Measurements from ENCODE around the gene CAMTA1. TPM values are rescaled to one million over a fixed set of nuclear protein-coding genes. Genes with fewer than 3 reads are reported as not detected.

Gene CAMTA1
- total RNA-seq, 1 donor from 2014 or later: 81.6 TPM

GRCh38 chr1:7543718-7544090, 758.5 kb downstream of the CAMTA1 start:
- Mint-ChIP-seq H3K4me3 (ENCODE audit: unreplicated experiment) (no peak overlapping the region), H3K27me3 (ENCODE audit: unreplicated experiment) (no peaks in the 10 kb centered on the region), H3K9me3 (ENCODE audit: unreplicated experiment) (no peaks in the 10 kb centered on the region), H3K27ac (ENCODE audit: unreplicated experiment) (no peak overlapping the region), H3K36me3 (ENCODE audit: unreplicated experiment) (no peaks in the 10 kb centered on the region), H3K4me1 (ENCODE audit: unreplicated experiment) (peaks cover 7% of the 10 kb centered on the region)
- no peak for TF ChIP-seq CTCF (IDR thresholded peaks at IDR 0.05)
- DNase-seq (ENCODE audit: extremely low spot score, unreplicated experiment): no peak

- TF ChIP-seq CTCF (IDR thresholded peaks at IDR 0.05): no peak
- H3K27ac Mint-ChIP-seq (ENCODE audit: unreplicated experiment): peak overlapping the region; percentile 97
These were observed 764.3 kb downstream of the CAMTA1 start for GRCh38 chr1:7549277-7550161.

GRCh38 chr1:7550261-7550865, 765.1 kb downstream of the CAMTA1 start:
- Mint-ChIP-seq H3K36me3 (ENCODE audit: unreplicated experiment) (peaks cover 2% of the 10 kb centered on the region), H3K4me3 (ENCODE audit: unreplicated experiment) (no peak overlapping the region), H3K27ac (ENCODE audit: unreplicated experiment) (peak overlapping the region; percentile 97), H3K27me3 (ENCODE audit: unreplicated experiment) (no peaks in the 10 kb centered on the region), H3K9me3 (ENCODE audit: unreplicated experiment) (no peaks in the 10 kb centered on the region), H3K4me1 (ENCODE audit: unreplicated experiment) (peaks cover 32% of the 10 kb centered on the region)
- DNase-seq (ENCODE audit: extremely low spot score, unreplicated experiment): no peak
- no peak for TF ChIP-seq CTCF (IDR thresholded peaks at IDR 0.05)

More at GRCh38 chr1:7549277-7550161, 764.3 kb downstream of the CAMTA1 start:
- no peak for DNase-seq (ENCODE audit: extremely low spot score, unreplicated experiment)
- H3K9me3 Mint-ChIP-seq (ENCODE audit: unreplicated experiment): no peaks in the 10 kb centered on the region
- peaks cover 31% of the 10 kb centered on the region for H3K4me1 Mint-ChIP-seq (ENCODE audit: unreplicated experiment)
- H3K4me3 Mint-ChIP-seq (ENCODE audit: unreplicated experiment): peak overlapping the region; percentile 40
- peaks cover 2% of the 10 kb centered on the region for H3K36me3 Mint-ChIP-seq (ENCODE audit: unreplicated experiment)
- no peaks in the 10 kb centered on the region for H3K27me3 Mint-ChIP-seq (ENCODE audit: unreplicated experiment)

- H3K9me3 Mint-ChIP-seq (ENCODE audit: unreplicated experiment): no peaks in the 10 kb centered on the region
- peak overlapping the region; percentile 77 for H3K27ac Mint-ChIP-seq (ENCODE audit: unreplicated experiment)
- peaks cover 2% of the 10 kb centered on the region for H3K36me3 Mint-ChIP-seq (ENCODE audit: unreplicated experiment)
- peak overlapping the region; percentile 26 for H3K4me3 Mint-ChIP-seq (ENCODE audit: unreplicated experiment)
- H3K4me1 Mint-ChIP-seq (ENCODE audit: unreplicated experiment): peaks cover 32% of the 10 kb centered on the region
- no peaks in the 10 kb centered on the region for H3K27me3 Mint-ChIP-seq (ENCODE audit: unreplicated experiment)
- no peak for TF ChIP-seq CTCF (IDR thresholded peaks at IDR 0.05)
- no peak for DNase-seq (ENCODE audit: extremely low spot score, unreplicated experiment)
These were observed 765.7 kb downstream of the CAMTA1 start for GRCh38 chr1:7550981-7551380.

GRCh38 chr1:7551442-7551841, 766.2 kb downstream of the CAMTA1 start:
- H3K4me1 Mint-ChIP-seq (ENCODE audit: unreplicated experiment): peaks cover 32% of the 10 kb centered on the region
- no peaks in the 10 kb centered on the region for H3K27me3 Mint-ChIP-seq (ENCODE audit: unreplicated experiment)
- H3K9me3 Mint-ChIP-seq (ENCODE audit: unreplicated experiment): no peaks in the 10 kb centered on the region
- H3K27ac Mint-ChIP-seq (ENCODE audit: unreplicated experiment): peak overlapping the region; percentile 77
- DNase-seq (ENCODE audit: extremely low spot score, unreplicated experiment): no peak
- peaks cover 2% of the 10 kb centered on the region for H3K36me3 Mint-ChIP-seq (ENCODE audit: unreplicated experiment)
- H3K4me3 Mint-ChIP-seq (ENCODE audit: unreplicated experiment): no peak overlapping the region
- no peak for TF ChIP-seq CTCF (IDR thresholded peaks at IDR 0.05)
